Upper lobe of left lung (tissue), 6 donors: Measurements from ENCODE around the gene OR8D1. TPM values are rescaled to one million over a fixed set of nuclear protein-coding genes. Genes with fewer than 3 reads are reported as not detected.
"Not testable (repeated sequence)": the region's sequence is repeated elsewhere in the genome, so short reads cannot be mapped to it uniquely, and the experiment has no call there.

ENCODE experiments used
- ATAC-seq, 2 donors: fragments of 200-7000 bp; cut with Tn5 transposase; one replicate each; pipeline ENCODE4 v1.9.1; 2022; ENCODE audit warnings: mild to moderate bottlenecking in 2 of 2, moderate library complexity in 2 of 2; ENCODE audit not compliant: low FRiP score in 2 of 2
- DNase-seq, 2 donors: peaks; one replicate each; pipeline ENCODE4 v3.0.0-alpha.2; 2019 to 2020
- H3K27ac ChIP-seq, 4 donors: fragments of 200-600 bp; sonication (generic); one replicate each; pipeline ENCODE4 v1.5.1; 2016 to 2019
- H3K27me3 ChIP-seq, 4 donors: fragments of 200-600 bp; sonication (generic); one replicate each; pipeline ENCODE4 v1.5.1; 2017 to 2019
- H3K36me3 ChIP-seq, 4 donors: fragments of 200-600 bp; sonication (generic); one replicate each; pipeline ENCODE4 v1.5.1; 2016 to 2019
- H3K4me1 ChIP-seq, 4 donors: fragments of 200-600 bp; sonication (generic); one replicate each; pipeline ENCODE4 v1.5.1; 2018 to 2019
- H3K4me3 ChIP-seq, 4 donors: fragments of 200-600 bp; sonication (generic); one replicate each; pipeline ENCODE4 v1.5.1; 2017 to 2019; ENCODE audit warnings: mild to moderate bottlenecking in 2 of 4, moderate library complexity in 1 of 4
- H3K9me3 ChIP-seq, 4 donors: fragments of 200-600 bp; sonication (generic); one replicate each; pipeline ENCODE4 v1.5.1; 2018 to 2019
- EP300 ChIP-seq, 4 donors: sonication (generic); formaldehyde crosslinking; IDR thresholded peaks; one replicate each; pipeline ENCODE4 v1.5.1; 2017; ENCODE audit warnings: antibody characterized with exemption in 4 of 4, control low read depth in 2 of 4
- POLR2A ChIP-seq, 4 donors: fragments of 450-650 bp; IDR thresholded peaks; one replicate each; pipeline ENCODE4 v1.5.1; 2016 to 2017; ENCODE audit warnings: antibody characterized with exemption in 4 of 4, mild to moderate bottlenecking in 2 of 4
- POLR2AphosphoS5 ChIP-seq, 2 donors: sonication (generic); formaldehyde crosslinking; IDR thresholded peaks; one replicate each; pipeline ENCODE4 v1.5.1; 2017; ENCODE audit warnings: antibody characterized with exemption in 2 of 2
- WGBS, 2 donors: methylation state at CpG; one replicate each; pipeline ENCODE4 v1.1.5; 2017 to 2018; 5-methylcytosine and 5-hydroxymethylcytosine counted together
- total RNA-seq, 6 donors: library from RNA; depleted of rRNA in 4 of 6; stranded (reverse); fragments of >200 nt in 4 of 6; gene quantifications; one replicate each; pipeline versions ENCODE4 v1.1.0 to v1.2.1, GENCODE V29; 2016 to 2021
- TF ChIP-seq, protein P1 (sequence below), 6 experiments: fragments of 450-650 bp in 4 of 6; fragments of 200-600 bp in 2 of 6; sonication (generic) in 2 of 6; IDR thresholded peaks; one replicate each; pipeline ENCODE4 v1.5.1; 2016 to 2019; ENCODE audit warnings: antibody characterized with exemption in 6 of 6
- donor health status: DM: no; HTN: no; CAD: no; lungs with moderate emphysema.
- donor health status: DM: no; HTN: yes; CAD: no; lungs with severe emphysema.

The OR8D1 gene
- total RNA-seq, 6 donors from 2014 or later = not detected

DNA sequence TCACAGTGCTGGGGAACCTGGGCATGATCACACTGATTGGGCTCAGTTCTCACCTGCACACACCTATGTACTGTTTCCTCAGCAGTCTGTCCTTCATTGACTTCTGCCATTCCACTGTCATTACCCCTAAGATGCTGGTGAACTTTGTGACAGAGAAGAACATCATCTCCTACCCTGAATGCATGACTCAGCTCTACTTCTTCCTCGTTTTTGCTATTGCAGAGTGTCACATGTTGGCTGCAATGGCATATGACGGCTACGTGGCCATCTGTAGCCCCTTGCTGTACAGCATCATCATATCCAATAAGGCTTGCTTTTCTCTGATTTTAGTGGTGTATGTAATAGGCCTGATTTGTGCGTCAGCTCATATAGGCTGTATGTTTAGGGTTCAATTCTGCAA, 48.7 kb downstream of the OR8D1 start:
- H3K27me3 ChIP-seq, H3K4me1 ChIP-seq, H3K27ac ChIP-seq, H3K4me3 ChIP-seq, H3K36me3 ChIP-seq, DNase-seq, H3K9me3 ChIP-seq: not testable (repeated sequence)
- WGBS, 2 donors = 62 to 69% methylated on average over 4 of the region's 4 CpGs
- peak in 1 of 4 donors; percentile 11 for TF ChIP-seq EP300 (IDR thresholded peaks at IDR 0.05)
- peak in 1 of 2 donors; percentile 36 for ATAC-seq

DNA sequence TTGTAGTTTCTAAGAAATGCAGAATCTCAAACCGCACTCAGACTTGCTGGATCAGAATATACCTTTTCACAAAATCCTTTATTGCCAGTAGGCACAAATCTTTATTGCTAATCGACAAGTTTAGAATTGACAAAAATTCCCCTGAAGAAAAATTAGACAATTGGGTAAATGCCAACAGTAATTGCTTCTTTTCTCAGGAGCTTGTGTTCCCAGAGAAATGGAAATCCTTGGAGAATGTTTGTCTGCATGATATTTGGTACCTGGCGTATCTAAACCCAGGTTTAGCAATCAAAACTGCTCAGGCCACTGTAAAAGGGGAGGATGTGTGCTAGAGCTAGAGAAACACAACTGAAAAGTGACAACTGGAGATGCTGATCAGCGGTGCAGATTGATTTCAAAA, 57.7 kb downstream of the OR8D1 start, which contains the start of gene OR8G5:
Gene OR8G5, plus strand, starts transcription at position 301 of the 400 bp plus-strand sequence. CDS start 8,556 bp downstream, outside the sequence.
- TF ChIP-seq EP300 (IDR thresholded peaks at IDR 0.05) (no peak), POLR2A (IDR thresholded peaks at IDR 0.05) (no peak), POLR2AphosphoS5 (IDR thresholded peaks at IDR 0.05) (no peak)
- TF ChIP-seq, protein P1, sequence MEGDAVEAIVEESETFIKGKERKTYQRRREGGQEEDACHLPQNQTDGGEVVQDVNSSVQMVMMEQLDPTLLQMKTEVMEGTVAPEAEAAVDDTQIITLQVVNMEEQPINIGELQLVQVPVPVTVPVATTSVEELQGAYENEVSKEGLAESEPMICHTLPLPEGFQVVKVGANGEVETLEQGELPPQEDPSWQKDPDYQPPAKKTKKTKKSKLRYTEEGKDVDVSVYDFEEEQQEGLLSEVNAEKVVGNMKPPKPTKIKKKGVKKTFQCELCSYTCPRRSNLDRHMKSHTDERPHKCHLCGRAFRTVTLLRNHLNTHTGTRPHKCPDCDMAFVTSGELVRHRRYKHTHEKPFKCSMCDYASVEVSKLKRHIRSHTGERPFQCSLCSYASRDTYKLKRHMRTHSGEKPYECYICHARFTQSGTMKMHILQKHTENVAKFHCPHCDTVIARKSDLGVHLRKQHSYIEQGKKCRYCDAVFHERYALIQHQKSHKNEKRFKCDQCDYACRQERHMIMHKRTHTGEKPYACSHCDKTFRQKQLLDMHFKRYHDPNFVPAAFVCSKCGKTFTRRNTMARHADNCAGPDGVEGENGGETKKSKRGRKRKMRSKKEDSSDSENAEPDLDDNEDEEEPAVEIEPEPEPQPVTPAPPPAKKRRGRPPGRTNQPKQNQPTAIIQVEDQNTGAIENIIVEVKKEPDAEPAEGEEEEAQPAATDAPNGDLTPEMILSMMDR (IDR thresholded peaks at IDR 0.05) = no peak
- H3K27ac ChIP-seq = no peak within 1 kb of the TSS
- ATAC-seq (no peak), DNase-seq (no peak)
- H3K9me3 ChIP-seq = no peaks in the 10 kb centered on the region
- 70 to 82% methylated on average over 4 of the region's 4 CpGs for WGBS, 2 donors
- H3K4me3 ChIP-seq = no peak within 1 kb of the TSS
- no peaks in the 10 kb centered on the region for H3K27me3 ChIP-seq
- no peaks in the 10 kb centered on the region for H3K4me1 ChIP-seq
- H3K36me3 ChIP-seq = no peaks in the 10 kb centered on the region

Other genes with a start within 250 kb of the OR8D1 start
- 10 to 100 TPM; 16.4 to 39.0 (median 32.9) TPM for gene VWA5A, start 198.5 kb downstream of the OR8D1 start, total RNA-seq
- gene OR10D3, start 130.6 kb downstream of the OR8D1 start, total RNA-seq = not detected
- not detected for gene OR8G1, start 72.9 kb downstream of the OR8D1 start, total RNA-seq
- under 1 TPM in 1 of 6 donors, not detected in 5; 0.64 TPM for gene OR8G5, start 57.6 kb downstream of the OR8D1 start, total RNA-seq
- not detected for gene OR8D2, start 6.2 kb upstream of the OR8D1 start, total RNA-seq
- not detected for gene OR8B2, start 70.5 kb upstream of the OR8D1 start, total RNA-seq
- not detected for gene OR8B3, start 85.1 kb upstream of the OR8D1 start, total RNA-seq
- not detected for gene OR8B4, start 110.9 kb upstream of the OR8D1 start, total RNA-seq
- gene OR8B8, start 131.7 kb upstream of the OR8D1 start, total RNA-seq = not detected
- gene OR8B12, start 229.7 kb upstream of the OR8D1 start, total RNA-seq = not detected